ENCODE data around the gene RPS14. TPM values are rescaled to one million over a fixed set of nuclear protein-coding genes. Genes with fewer than 3 reads are reported as not detected.
"Not testable (repeated sequence)": the region's sequence is repeated elsewhere in the genome, so short reads cannot be mapped to it uniquely, and the experiment has no call there.

The RPS14 gene
- polyA plus RNA-seq, 10 donors: 2,435 to 3,051 (median 2,763) TPM

DNA sequence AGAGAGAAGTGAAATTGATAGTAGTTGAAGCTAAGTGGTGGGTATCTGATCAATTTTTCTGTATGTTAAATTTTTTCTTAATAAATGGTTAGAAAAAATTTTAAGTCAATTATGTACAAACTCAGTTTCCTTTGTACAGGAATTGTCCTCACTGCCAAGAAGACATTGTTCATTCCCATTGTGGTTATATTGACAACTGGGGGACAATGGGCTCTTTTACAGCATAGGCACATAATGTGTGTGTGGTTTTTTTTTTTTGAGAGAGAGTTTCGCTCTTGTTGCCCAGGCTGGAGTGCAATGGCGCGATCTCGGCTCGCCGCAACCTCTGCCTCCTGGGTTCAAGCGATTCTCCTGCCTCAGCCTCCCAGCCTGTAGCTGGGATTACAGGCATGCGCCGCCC lies 23.4 kb downstream of the RPS14 start:
- DNase-seq: not testable (repeated sequence)

DNA sequence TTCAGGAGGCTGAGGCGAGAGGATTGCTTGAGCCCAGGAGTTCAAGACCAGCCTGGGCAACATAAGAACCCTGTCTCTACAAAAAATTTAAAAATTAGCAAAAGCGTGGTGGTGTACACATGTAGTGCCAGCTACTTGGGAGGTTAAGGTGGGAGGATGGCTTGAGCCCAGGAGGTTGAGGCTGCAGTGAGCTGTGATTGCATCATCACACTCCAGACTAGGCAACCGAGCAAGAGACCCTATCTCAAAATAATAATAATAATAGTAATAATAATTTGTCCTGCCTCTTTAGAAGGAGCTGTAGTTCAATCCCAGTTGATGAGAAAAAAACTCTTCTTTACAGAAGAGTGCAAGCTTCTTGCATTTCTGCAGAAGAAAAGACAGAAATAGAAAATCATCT lies 26.8 kb downstream of the RPS14 start:
- no peak for DNase-seq

DNA sequence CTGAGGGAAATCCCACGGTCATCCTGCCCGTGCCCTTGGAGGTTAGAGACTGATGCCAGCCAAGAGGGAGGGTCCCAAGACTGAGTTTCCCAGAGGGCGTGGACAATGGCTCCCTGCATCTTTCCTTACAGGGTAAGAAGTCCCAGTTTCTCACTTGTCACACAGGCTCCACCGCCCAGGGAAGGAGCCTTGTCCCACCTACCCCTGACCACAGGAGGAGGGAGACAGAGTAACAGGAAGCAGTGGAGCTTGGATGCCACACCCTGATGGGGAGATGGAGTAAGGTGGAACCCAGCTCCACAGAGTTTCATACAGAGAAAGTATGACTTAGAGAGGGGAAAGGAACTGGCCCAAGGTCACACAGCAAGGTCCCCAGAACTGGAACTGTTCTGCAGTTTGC lies 27.5 kb downstream of the RPS14 start:
- no peak for DNase-seq

DNA sequence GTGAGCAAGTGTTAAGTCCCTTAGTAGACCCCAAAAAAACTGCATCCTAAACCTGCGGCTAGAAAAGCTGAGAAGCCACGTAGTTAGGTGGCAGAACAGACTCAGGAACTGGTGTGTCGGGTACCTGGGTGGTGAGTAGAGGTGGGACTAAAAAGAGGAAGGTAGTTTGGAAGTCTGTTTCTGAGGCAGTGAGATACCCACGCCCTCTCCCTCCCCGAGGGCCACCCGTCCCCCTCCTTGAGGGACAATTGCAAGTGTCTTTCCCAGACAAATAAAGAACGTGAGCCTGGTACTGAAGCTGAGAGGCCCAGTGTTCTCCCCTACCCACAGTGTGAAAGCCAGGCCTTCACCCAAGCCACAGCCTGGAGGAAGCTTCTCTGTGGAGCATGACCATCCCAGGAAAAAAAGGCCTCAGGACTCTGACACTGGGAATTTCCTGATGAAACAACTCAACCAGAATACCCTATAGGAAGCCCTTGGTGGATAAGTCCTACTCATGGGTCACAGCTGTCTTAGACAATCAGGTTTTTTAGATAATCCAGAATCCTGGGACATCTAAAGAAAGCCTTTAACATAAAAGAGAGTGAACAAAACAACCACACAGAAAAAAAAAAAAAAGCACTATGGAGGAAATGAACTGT lies 29.8 kb downstream of the RPS14 start:
- no peak for DNase-seq

DNA sequence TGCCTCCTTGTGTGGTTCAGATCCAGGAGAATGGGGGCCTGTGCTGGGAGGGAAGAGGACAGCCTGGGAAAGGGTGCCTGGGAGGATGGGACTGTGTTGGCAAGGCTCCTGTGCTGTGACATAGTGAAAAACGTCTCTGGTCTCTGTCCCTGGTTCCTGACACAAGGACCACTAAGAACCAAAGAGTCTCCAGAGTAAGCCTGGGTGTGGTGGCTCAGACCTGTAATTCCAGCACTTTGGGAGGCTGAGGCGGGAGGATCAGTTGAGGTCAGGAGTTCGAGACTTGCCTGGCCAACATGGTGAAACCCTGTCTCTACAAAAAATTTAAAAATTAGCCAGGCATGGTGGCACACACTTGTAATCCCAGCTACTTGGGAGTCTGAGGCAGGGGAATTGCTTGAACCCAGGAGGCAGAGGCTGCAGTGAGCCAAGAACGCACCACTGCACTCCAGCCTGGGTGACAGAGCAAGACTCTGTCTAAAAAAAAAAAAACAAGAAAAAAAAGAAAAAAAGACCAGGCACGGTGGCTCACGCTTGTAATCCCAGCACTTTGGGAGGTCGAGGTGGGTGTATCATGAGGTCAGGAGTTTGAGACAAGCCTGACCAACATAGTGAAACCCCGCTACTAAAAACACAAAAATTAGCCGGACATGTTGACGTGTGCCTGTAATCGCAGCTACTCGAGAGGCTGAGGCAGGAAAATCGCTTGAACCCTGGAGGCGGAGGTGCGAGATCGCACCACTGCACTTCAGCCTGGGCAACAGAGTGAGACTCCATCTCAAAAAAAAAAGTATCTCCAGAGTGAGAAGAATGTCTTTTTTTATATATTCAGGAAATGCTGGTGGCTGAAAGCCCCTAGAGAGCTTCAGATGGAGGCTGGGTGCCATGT lies 35.4 kb downstream of the RPS14 start:
- not testable (repeated sequence) for DNase-seq

DNA sequence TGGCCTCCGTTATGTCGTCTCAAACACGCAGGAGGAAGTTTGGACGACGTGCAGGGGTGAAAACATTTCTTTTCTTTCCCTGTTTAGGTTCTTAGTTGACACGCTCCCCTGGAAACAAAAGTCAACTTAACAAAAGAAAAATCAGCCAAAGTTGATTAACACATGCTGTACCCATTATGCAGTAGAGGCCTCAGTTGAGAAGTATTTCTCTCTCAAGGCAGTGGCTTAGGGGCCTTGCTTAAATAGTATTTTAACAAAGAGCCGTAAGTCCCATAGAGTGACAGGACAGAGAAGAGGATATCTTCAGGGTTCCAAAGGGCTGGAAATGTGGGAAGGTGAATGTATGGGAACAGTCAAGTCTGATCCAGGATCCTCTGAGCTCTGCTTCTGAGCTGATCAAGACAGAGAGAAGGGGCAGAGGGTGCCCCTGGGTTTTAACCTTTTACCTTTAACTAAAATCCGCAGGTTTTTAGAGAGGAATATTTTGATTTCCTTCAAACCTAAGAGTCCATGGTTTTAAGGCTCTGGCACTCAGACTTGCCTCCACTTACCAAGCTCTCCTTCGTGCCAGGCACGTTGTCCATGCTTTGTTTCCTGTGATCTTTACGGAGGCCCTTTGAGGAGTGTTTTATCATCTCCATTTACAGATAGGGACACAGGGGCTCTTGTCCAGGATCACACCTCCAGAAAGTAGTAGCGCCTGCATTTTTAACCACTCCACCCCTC lies 36.2 kb downstream of the RPS14 start:
- no peak for DNase-seq

DNA sequence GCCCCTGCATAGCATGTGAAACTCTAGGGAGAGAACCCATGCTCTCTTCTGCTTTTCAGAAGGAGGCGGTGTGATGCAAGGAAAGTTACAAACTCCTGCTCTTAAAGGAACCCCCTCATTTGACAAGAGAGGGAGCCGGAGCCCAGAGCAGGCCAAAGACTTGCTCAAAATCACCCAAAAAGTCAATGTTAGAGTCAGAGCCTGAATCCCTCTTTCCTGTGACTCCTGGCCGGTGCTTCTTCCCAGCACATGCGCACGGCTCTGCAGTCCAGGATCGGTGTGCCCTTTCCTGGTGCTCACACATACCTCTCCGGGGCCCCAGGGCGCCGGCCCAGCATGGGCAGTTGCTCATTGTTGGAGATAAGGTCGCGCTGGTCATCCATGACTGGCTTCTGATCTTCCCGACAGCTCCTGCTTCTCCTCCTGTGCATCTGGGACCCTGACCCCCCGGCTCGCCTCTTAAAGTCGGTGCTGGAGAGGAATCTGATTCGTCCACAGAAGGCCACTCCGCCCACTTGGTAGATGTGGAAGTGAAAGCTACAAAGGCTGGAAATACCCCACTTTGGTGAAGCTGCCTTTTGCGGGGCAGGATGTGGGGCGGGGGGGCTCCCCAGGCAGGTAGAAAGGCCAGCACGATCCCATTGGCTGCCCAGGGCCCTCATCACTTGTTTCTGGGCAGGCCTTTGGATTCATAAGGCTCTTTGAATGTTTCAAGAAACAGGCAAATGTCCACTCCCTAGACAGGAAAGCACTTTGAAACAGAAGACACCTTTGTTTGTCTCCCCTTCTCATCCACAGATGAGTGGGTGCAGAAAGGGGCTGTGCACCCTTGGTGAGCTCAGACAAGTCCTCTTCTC lies 37.0 kb downstream of the RPS14 start, which contains the start of gene CD74:
Gene CD74 (minus strand): TSS at position 592 of the 857 bp plus-strand sequence. CDS start 161 bp downstream, at position 431.
- DNase-seq: peak in 2 of 3 donors; percentile 59 to 78

DNA sequence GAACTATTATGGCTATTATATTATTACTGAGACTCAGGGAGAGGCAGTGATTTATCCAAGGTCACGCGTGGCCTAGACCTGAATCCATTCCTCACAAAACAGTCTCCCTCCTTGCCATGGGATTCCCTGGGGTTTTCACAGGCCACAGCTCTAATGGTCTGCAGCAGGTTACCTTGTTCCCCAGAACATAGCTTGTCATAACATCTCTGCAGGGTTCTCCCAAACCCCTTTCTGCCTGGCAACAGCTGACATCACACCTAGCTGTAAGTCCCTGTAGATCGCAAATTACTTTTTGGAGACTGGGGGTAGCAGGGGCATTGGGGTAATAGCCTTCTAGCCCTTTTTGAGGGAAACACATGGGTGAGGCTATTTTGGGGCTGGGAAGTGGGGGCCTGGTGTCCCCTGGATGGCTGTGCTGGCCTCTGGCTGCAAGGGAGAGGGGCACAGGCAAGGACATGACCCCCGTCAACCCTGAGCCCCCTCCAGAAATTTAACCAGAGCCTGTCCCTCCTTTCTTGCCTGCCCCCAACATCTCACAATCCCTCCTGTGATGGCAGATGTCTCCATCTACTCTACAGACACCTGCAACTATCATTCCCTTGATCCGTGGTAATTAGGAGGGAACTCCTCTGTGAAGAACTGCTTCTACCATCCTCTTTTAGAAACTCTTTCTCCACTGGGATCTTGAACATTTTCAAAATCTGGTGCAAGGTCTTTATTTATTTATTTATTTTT lies 38.1 kb downstream of the RPS14 start:
- peak in 1 of 3 donors; percentile 31 for DNase-seq

DNA sequence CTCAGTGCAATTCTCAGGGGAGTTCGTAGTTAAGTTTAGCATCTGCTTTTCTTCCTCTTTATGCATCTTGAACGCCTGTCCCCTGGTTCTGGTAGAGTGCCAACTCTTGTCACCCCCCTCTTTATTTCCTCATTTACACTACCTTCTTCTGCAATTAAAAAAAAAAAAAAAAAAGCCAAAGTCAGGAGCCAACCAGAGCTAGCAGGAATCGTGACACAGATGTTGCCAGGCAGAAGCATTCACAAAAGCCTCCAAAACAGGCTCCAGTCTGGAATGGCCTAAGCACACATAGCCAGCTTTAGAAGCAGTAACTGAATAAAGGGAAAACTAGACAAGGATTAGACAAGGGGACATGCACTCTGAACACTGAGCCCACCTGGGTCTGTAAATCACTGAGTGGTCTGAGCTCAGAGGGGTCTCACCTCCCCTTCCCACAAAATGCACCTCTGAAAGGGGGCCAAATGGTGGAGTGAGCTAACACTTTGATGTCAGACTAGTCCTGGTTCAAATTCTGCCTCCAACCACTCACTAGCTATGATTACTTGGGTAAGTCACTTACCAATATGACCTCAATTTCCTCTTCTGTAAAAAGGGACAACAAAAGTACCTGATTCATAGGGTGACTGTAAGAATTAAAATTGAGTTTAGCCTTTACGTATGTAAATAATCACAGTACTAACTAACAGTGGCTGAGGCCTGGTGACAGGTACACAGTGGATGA lies 38.9 kb downstream of the RPS14 start:
- DNase-seq: peak; percentile 66 to 90 (median 84)

DNA sequence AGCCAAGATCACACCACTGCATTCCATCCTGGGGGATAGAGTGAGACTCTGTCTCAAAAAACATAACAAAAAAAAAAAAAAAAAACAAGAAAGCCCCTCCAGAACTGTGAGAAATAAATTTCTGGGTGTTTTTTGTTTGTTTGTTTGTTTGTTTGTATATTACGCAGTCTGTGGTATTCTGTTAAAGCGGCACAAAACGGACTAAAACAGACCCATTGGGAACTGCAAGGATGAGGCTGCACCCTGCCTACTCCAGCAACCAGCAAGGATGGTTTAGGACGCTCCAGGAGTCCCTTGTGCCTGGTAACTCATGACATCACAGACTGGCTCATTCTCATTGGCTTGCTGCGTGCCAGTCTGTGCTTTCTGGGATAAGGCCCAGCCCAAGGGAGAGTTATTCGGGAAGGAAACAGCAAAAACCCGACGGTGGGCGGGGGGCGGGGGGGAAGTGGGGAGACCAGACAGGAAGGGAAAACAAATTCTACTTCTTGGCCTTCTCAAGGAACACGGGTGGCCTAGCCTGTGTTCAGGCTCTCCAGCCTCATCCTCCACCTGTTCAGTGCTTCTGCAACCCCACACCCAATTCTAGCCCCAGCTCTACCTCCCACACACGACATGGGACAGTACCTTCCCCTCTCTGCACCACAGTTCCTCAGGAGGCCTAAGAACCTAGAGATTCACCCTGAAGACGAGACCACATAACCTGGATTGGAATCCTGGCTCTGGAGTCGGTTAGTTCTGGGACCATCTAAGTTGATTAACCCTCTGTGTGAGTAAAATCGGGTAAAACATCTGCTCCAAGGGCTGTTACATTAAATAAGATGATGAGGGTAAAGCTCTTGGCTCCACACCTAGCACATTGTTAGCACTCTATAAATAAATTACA lies 39.7 kb downstream of the RPS14 start:
- peak; percentile 74 to 88 (median 83) for DNase-seq

DNA sequence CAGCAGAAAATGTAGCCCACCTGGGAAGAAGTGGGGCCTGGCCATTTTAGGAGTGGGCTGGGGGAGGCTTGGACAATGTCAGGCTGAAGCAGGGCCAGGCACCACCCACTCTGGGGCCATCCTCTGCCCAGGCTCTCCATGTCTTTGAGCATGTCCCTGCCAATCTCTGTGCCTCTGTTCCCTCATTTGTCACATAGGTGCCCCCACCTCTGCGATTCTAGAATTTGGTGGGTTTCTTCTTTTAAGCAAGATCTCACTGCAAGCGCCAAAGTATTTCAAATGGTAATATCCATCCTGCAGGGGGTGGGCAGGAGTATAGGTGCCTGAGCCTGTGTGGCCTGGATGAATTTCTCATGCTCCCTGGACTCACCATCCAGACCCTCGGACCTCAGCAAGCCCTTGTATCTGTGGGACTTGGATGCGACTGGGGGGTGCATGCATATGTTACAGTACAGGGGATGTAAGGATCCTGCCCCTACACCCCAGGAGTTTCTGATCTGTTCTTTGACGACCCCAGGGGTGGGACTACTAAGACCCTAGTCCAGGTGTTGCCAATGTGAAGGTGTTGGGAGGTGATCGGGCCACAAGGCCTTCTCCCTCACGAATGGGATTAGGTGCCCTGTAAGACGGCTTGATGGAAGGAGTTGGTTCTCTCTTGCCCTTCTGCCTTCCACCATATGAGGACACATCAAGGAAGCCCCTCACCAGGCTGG lies 41.2 kb downstream of the RPS14 start:
- no peak for DNase-seq

DNA sequence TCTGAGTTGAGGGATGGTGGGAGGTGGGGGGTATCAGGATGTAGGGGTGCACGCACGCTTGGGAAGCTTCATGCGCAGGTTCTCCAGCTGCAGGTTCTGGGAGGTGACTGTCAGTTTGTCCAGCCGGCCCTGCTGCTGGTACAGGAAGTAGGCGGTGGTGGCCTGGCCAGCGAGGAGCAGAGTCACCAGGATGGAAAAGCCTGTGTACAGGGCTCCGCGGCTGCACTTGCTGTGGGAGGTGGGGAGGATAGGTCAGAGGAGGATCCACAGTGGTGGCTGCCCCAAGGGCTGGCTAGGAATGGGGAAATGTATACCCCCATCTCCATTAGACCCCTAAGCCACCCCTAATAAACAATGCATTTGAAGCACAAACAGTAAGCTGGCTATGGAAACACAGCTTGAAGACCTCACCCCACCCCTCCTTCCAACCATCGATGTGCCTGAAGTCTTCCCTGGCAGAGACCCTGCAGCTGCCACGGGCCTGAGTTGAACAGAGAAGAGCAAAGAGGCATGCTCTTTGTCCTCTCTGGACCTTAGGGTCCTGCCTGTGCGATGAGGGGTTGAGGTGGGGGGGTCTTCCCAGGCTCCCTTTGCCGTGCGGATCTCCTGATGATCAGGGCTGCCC lies 42.3 kb downstream of the RPS14 start:
- DNase-seq: no peak

DNA sequence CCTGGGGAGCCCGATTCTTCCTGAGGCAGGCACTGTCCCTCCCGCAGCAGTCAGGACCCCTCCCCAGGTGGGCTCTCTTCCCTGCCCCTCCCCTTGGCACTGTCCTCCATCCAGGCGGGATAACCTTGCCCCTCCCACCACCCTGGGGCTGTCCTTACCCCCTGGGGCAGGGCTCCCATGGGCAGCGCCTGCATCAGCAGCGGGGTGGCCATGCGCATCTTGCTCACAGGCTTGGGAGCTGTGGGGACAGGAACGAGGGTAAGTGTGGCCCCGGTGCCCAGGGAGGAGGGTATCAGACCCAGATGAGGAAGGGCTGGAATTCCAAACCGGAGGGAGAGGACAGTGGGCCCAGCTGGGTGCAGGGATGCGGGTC lies 42.8 kb downstream of the RPS14 start:
- no peak for DNase-seq

DNA sequence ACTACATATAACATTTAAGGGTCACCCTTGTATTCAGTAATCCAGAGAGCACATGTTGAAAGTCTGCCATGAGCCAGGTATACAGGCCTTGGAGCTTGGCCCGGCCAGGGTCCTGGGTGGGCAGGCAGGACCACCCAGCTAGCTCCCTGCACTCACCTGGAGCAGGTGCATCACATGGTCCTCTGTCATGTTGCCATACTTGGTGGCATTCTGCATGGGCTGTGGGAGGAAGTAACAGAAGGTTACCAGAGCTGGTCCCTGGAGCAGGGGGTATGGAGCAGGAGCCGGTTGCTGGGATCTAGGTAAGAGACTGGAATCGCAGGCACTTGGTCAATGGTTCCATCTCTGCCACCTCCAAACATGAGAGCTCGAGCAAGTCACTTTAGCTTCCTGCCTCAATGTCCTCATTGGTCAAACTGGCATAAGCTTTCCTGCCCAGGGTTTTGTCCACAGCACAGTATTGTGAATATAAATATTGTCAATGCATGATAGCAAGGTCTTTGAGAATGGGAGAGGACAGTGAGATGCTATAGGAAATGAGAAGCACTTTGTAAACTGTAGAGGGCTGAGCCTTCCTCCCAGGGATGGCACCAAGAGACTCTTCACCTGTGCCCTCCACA lies 43.3 kb downstream of the RPS14 start:
- DNase-seq: no peak

DNA sequence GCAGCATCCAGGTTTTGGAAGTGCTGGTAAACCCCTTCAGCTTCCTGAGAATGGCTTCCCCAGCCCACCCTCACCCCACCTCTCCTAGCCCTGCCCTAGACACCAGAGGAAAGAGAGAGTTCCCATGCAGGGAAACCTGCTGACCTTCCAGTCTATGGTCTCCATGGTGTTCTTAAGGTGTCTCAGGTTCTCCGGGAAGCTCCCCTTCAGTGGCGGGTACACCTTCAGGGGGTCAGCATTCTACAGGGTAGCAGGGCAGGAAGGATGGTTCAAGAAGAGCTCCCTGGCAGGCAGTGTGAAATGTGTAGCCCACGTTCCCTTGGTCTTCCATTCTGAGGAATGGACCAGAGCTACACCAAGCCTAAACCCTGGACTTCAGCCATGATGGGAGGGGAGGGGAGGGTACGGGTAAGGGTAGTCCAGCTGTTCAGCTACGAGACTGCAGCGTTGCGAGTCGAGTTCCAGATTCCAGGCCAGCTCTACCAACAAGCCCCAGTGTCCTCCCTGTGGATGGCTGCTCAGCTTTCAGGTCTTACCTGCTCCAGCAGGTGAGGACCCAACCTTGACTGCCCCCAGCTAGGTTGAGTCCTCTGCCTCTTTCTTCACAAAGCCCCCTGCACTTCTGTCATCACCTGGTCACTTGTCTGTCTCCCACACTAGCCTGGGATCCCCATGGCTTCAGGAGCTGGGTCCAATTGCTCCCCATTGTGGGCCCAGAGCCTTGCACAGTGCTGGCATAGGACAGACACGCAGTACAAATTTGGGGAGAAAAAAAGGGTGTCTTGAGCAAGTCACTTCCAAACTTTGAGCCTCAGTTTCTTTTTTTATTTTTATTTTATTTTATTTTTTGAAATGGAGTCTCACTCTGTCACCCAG lies 44.4 kb downstream of the RPS14 start:
- no peak for DNase-seq

DNA sequence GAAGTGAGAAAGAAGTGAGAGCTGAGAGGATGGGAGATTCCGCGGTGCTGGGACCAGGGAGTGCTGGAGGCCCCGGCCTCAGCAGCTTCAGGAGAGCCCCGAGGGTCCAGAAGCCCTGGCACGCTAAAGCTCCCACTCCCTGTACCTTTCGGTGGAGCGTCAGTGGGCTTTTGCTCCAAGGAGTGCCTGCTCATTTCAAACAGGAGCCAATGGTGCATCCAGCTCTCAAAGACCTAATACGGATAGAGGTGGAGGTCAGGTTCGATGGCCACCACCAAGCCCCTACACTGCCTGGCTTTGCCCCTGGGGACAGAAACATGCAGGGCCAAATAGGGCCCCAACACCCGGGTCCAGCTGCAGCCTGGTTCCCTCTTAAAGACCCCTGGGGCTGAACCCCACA lies 45.0 kb downstream of the RPS14 start:
- DNase-seq: no peak
